Heart left ventricle (tissue), 16 donors: ENCODE results near the gene KCNAB2. TPM values are rescaled to one million over a fixed set of nuclear protein-coding genes. Genes with fewer than 3 reads are reported as not detected.

Experiments used
- ATAC-seq, 4 donors: fragments of 200-7000 bp; cut with Tn5 transposase; one replicate each; pipeline ENCODE4 v1.9.1; 2020 to 2022; ENCODE audit warnings: moderate library complexity in 4 of 4, mild to moderate bottlenecking in 3 of 4, moderate number of reproducible peaks in 1 of 4
- DNase-seq, 5 donors: peaks; one replicate each; pipeline ENCODE4 v3.0.0-alpha.2; 2020
- H3K27ac ChIP-seq, 12 donors: fragments of 200-600 bp; sonication (generic) in 4 of 12; one replicate each; pipeline versions ENCODE4 v1.5.0 to v1.8.0; 2016 to 2022; ENCODE audit warnings: mild to moderate bottlenecking in 2 of 12
- H3K27me3 ChIP-seq, 9 donors: fragments of 200-600 bp; sonication (generic) in 2 of 9; one replicate each; pipeline versions ENCODE4 v1.5.1 to v1.8.0; 2016 to 2022; ENCODE audit warnings: mild to moderate bottlenecking in 3 of 9
- H3K36me3 ChIP-seq, 9 donors: fragments of 200-600 bp; sonication (generic) in 2 of 9; one replicate each; pipeline versions ENCODE4 v1.5.0 to v1.8.0; 2018 to 2022; ENCODE audit warnings: mild to moderate bottlenecking in 2 of 9
- H3K4me1 ChIP-seq, 12 donors: fragments of 200-600 bp; sonication (generic) in 4 of 12; one replicate each; pipeline versions ENCODE4 v1.5.0 to v1.8.0; 2016 to 2022; ENCODE audit warnings: mild to moderate bottlenecking in 3 of 12
- H3K4me3 ChIP-seq, 12 donors: fragments of 200-600 bp; sonication (generic) in 4 of 12; one replicate each; pipeline versions ENCODE4 v1.5.0 to v1.8.0; 2017 to 2022; ENCODE audit warnings: mild to moderate bottlenecking in 9 of 12, moderate library complexity in 4 of 12
- H3K9me3 ChIP-seq, 12 donors: fragments of 200-600 bp; sonication (generic) in 4 of 12; one replicate each; pipeline versions ENCODE4 v1.5.0 to v1.8.0; 2016 to 2022; ENCODE audit warnings: mild to moderate bottlenecking in 1 of 12
- POLR2A ChIP-seq, 2 donors: fragments of 450-650 bp; IDR thresholded peaks; one replicate each; pipeline ENCODE4 v1.6.1; 2017; ENCODE audit warnings: antibody characterized with exemption in 2 of 2, mild to moderate bottlenecking in 2 of 2, moderate library complexity in 2 of 2
- WGBS, 4 donors: extraction: QIAGEN DNeasy Blood & Tissue Kit in 2 of 4; methylation state at CpG; one replicate each; pipeline versions ENCODE4 v1.1.5 to v1.1.7; 2013 to 2018; 5-methylcytosine and 5-hydroxymethylcytosine counted together
- intact Hi-C, 10 donors: fragments of 100-400 bp; cut with DNase I; formaldehyde crosslinking; loops; one replicate each; pipeline versions ENCODE4 v1.11.1 to v1.14.2; 2022
- polyA plus RNA-seq, 2 donors: library from polyadenylated mRNA; stranded (reverse); fragments of 200-250 nt; gene quantifications; one replicate each; pipeline ENCODE4 v1.2.3, GENCODE V29; 2013
- total RNA-seq, 9 donors: library from RNA; depleted of rRNA in 2 of 9; stranded (reverse); fragments of >200 nt in 2 of 9; fragmentation: NEBNext Ultra II Directional in 3 of 9; extraction: Animal tissue kit (Norgen Biotek cat#: 25700) in 3 of 9; gene quantifications; one replicate each; pipeline versions ENCODE4 v1.1.0 to v1.2.4, GENCODE V29; 2016 to 2023
- TF ChIP-seq, protein P1 (sequence below), 12 donors: fragments of 200-600 bp; sonication (generic) in 4 of 12; IDR thresholded peaks; one replicate each; pipeline versions ENCODE4 v1.5.0 to v1.8.0; 2018 to 2022; ENCODE audit warnings: antibody characterized with exemption in 12 of 12, mild to moderate bottlenecking in 5 of 12
- donor health status: ischemic (EF 13 %, LVEDD 7.1; RV severe dilation, severe dysfunction).
- donor health status: healthy with polysubstance abuse.
- donor health status: DM: no; HTN: yes; CAD: no.
- donor health status: DM: no; HTN: no; CAD: no.
- donor health status: ischemic (EF 25% LVEDD 6.9; RV normal size, moderate dysfunction).
- donor health status: ischemic (EF 25% LVEDD 5.7; RV mildly dilated, moderate dysfunction).
- donor health status: healthy.
- donor health status: DM: yes; HTN: yes; CAD: no.
- donor health status: ischemic (EF 35%, LVEDD 5.7; RV mildly dilated, moderate dysfunction).
- donor health status: nonischemic (EF 11% LVEDD 7.7; RV severe dilation, severe dysfunction).
- donor health status: DM: yes; HTN: yes; CAD: no.
- donor health status: PGD.
- donor health status: ischemic (EF 29% LVEDD 5.4; RV normal size, mild dysfunction).
- donor health status: nonischemic (EF 23%, LVEDD 6.1; RV moderate dilation, normal function).

Gene KCNAB2
- total and polyA plus RNA-seq, 11 donors: 10.7 to 51.4 (median 27.2) TPM

DNA sequence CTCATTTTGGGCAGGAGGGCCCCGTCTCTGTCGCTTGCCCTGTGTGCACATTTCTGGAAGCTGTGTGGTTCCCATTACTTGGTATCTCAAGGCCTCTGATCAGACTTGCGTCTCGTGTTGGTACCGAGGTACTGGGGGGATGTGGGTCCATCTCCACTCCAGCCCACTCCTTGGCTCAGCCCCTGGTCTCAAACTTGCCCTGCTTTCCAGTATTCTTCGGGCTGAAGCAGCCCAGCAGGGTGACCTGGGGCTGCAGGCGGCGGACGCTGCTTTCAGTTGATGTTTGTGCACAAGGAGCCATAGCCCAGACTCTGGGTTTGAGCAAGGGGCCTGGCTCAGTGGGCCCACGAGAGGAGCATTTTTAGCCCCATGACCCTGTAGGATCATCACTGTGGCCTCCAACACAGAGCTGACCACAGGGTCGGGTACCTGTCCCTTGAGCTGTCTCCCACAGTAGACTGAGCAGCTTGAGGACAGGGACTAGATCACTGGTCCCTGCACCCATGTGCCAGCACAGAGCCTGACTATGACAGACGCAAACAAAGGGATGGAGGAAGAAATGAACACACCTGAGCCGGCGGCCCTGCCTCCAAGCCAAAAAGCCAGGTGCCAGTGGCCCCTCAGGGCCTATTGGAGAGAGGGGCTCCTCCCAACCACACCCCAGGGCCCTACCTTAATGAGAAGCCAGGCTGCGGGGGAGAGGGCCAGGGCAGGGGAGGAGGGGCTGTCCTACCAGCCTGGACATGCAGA lies 87.6 kb downstream of the KCNAB2 start:
- Histone ChIP-seq H3K4me1 (no peaks in the 10 kb centered on the region), H3K4me3 (no peak overlapping the region), H3K9me3 (peaks cover 0 to 12% (median 0%) of the 10 kb centered on the region in 12 donors), H3K36me3 (no peaks in the 10 kb centered on the region), H3K27me3 (peaks cover 0 to 11% (median 0%) of the 10 kb centered on the region in 9 donors), H3K27ac (no peak overlapping the region)
- no peak for ATAC-seq
- WGBS, 4 donors: 75 to 89% (median 85%) methylated on average over 10 to 15 of the region's 15 CpGs
- DNase-seq: peak in 2 of 5 donors; percentile 6 to 33
- TF ChIP-seq, protein P1, sequence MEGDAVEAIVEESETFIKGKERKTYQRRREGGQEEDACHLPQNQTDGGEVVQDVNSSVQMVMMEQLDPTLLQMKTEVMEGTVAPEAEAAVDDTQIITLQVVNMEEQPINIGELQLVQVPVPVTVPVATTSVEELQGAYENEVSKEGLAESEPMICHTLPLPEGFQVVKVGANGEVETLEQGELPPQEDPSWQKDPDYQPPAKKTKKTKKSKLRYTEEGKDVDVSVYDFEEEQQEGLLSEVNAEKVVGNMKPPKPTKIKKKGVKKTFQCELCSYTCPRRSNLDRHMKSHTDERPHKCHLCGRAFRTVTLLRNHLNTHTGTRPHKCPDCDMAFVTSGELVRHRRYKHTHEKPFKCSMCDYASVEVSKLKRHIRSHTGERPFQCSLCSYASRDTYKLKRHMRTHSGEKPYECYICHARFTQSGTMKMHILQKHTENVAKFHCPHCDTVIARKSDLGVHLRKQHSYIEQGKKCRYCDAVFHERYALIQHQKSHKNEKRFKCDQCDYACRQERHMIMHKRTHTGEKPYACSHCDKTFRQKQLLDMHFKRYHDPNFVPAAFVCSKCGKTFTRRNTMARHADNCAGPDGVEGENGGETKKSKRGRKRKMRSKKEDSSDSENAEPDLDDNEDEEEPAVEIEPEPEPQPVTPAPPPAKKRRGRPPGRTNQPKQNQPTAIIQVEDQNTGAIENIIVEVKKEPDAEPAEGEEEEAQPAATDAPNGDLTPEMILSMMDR (IDR thresholded peaks at IDR 0.05): no peak
- no peak for TF ChIP-seq POLR2A (IDR thresholded peaks at IDR 0.05)
- intact Hi-C loops: no loop called here

DNA sequence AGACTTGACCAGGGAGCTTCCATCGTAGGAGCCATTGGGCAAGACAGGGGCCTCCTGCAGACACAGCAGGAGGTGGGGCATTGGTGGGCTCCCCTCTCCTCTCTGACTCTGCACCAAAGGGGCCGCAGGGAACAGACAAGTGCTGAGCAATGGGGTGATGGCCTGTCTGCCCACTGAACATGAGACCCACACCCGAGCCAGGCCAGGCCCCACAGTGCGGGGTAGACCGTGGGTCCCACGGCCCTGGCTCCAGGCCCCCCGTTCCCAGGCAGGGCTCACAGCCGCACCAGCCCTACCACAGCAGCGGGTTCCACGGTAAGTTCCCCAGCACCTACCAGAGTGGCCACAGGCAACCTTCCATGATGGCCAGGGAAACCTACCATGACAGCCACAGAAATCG lies 88.5 kb downstream of the KCNAB2 start:
- no peak for ATAC-seq
- TF ChIP-seq, protein P1 (IDR thresholded peaks at IDR 0.05): no peak
- TF ChIP-seq POLR2A (IDR thresholded peaks at IDR 0.05): no peak
- intact Hi-C loops: no loop called here
- H3K4me1 ChIP-seq: no peaks in the 10 kb centered on the region
- WGBS, 4 donors: 83 to 92% (median 88%) methylated on average over 4 to 11 of the region's 11 CpGs
- H3K27ac ChIP-seq: no peak overlapping the region
- H3K9me3 ChIP-seq: peaks cover 0 to 12% (median 0%) of the 10 kb centered on the region in 12 donors
- H3K27me3 ChIP-seq: peaks cover 0 to 11% (median 0%) of the 10 kb centered on the region in 9 donors
- no peaks in the 10 kb centered on the region for H3K36me3 ChIP-seq
- H3K4me3 ChIP-seq: no peak overlapping the region
- DNase-seq: peak in 1 of 5 donors; percentile 25

DNA sequence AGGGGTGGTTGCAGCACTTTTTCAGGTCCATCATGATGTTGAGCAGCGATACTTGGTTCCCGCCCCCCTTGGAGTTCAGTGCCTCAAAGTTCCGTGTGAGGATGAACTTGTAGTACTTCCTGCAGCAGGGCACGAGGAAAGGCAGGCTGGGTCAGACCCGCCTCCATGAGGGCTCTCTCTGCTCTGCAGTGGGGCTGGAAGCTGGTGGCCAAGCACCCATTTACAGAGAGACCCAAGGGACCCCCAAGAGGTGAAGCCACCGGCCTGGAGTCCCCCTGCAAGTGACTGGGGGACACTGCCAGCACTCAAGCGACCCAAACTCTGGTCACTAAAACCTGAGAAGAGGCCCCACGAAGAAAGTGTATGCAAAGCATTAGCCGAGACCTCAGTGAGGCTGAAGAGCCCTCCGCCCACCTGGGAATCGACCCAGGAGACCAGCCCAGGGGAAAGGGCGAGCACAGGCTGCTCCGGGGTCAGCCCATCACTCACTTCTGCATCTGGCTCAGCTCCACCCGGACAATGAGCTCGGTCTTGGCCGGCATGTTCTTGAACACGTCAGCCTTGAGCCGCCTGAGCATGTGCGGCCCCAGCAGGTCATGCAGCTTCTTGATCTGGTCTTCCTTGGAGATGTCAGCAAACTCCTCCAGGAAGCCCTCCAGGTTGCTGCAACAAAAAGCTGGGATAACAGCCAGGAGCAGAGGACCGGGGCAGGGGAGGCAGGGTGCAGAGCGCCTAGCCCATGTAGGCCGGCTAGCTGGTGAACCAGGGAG lies 89.2 kb downstream of the KCNAB2 start:
- intact Hi-C loops: no loop called here
- peaks cover 0 to 12% (median 0%) of the 10 kb centered on the region in 12 donors for H3K9me3 ChIP-seq
- DNase-seq: peak in 2 of 5 donors; percentile 10 to 46
- no peaks in the 10 kb centered on the region for H3K4me1 ChIP-seq
- ATAC-seq: no peak
- WGBS, 4 donors: 79 to 86% (median 83%) methylated on average over 20 to 22 of the region's 22 CpGs
- TF ChIP-seq, protein P1 (IDR thresholded peaks at IDR 0.05): no peak
- TF ChIP-seq POLR2A (IDR thresholded peaks at IDR 0.05): no peak
- H3K36me3 ChIP-seq: no peaks in the 10 kb centered on the region
- H3K27me3 ChIP-seq: peaks cover 0 to 11% (median 0%) of the 10 kb centered on the region in 9 donors
- H3K27ac ChIP-seq: no peak overlapping the region
- no peak overlapping the region for H3K4me3 ChIP-seq
